Measurements from ENCODE around the gene ATAD3A. TPM values are rescaled to one million over a fixed set of nuclear protein-coding genes. Genes with fewer than 3 reads are reported as not detected.

Gene ATAD3A
- total RNA-seq, 1 experiment from 2014 or later, result 57.5 TPM

DNA sequence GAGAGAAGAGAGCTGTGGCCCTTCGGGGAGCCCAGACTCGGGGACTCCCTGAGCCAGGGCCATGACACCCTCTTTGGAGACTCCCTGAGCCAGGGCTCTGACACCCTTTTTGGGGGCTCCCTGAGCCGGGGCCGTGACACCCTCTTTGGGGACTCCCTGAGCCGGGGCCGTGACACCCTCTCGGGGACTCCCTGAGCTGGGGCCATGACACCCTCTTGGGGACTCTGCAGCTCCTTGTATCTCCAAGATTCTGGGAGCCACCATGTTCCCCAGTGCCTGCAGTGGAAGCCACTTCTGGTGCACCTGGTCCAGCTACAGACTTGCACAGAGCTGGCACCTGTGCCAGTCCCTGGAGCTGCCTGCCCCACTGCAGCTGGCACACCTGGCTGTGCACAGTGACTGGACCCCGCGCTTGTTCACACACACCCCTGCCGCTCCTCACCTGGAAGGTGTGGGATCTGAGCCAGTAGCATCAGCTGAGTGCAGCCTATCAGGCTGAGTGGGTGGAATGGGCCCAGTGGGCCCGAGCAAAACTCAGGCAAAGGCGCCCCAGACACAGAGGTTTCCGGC lies 66.5 kb downstream of the ATAD3A start:
- CTCF ChIA-PET, result no interaction called here
- Histone ChIP-seq H3K27me3 (ENCODE audit: control insufficient read depth, insufficient read depth, low read length) (no peaks in the 10 kb centered on the region), H3K9me3 (ENCODE audit: control insufficient read depth, insufficient read depth, low read depth, low read length) (no peaks in the 10 kb centered on the region), H3K4me3 (ENCODE audit: low read depth in 2 of 2, low read length in 2 of 2) (no peak overlapping the region), H3K36me3 (ENCODE audit: control insufficient read depth, insufficient read depth, low read length) (peaks cover 2% of the 10 kb centered on the region; the same call in 1 of the 2 replicates), H3K4me1 (ENCODE audit: control insufficient read depth, insufficient read depth, low read length) (no peaks in the 10 kb centered on the region), H3K27ac (ENCODE audit: low read length) (no peak overlapping the region)
- intact Hi-C loops (cut with micrococcal nuclease; ENCODE audit: unreplicated experiment), result no loop called here
- no peak for TF ChIP-seq POLR2AphosphoS5 (IDR thresholded peaks at IDR 0.05; ENCODE audit: low read depth, low read length)
- TF ChIP-seq SIN3A (IDR thresholded peaks at IDR 0.05; ENCODE audit: borderline replicate concordance, insufficient read depth, low read depth, low read length), result no peak
- TF ChIP-seq TCF7L2 (IDR thresholded peaks at IDR 0.05; ENCODE audit: low read depth, low read length), result no peak
- TF ChIP-seq, protein P1, sequence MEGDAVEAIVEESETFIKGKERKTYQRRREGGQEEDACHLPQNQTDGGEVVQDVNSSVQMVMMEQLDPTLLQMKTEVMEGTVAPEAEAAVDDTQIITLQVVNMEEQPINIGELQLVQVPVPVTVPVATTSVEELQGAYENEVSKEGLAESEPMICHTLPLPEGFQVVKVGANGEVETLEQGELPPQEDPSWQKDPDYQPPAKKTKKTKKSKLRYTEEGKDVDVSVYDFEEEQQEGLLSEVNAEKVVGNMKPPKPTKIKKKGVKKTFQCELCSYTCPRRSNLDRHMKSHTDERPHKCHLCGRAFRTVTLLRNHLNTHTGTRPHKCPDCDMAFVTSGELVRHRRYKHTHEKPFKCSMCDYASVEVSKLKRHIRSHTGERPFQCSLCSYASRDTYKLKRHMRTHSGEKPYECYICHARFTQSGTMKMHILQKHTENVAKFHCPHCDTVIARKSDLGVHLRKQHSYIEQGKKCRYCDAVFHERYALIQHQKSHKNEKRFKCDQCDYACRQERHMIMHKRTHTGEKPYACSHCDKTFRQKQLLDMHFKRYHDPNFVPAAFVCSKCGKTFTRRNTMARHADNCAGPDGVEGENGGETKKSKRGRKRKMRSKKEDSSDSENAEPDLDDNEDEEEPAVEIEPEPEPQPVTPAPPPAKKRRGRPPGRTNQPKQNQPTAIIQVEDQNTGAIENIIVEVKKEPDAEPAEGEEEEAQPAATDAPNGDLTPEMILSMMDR (IDR thresholded peaks at IDR 0.05), result no peak
- TF ChIP-seq, protein P2, sequence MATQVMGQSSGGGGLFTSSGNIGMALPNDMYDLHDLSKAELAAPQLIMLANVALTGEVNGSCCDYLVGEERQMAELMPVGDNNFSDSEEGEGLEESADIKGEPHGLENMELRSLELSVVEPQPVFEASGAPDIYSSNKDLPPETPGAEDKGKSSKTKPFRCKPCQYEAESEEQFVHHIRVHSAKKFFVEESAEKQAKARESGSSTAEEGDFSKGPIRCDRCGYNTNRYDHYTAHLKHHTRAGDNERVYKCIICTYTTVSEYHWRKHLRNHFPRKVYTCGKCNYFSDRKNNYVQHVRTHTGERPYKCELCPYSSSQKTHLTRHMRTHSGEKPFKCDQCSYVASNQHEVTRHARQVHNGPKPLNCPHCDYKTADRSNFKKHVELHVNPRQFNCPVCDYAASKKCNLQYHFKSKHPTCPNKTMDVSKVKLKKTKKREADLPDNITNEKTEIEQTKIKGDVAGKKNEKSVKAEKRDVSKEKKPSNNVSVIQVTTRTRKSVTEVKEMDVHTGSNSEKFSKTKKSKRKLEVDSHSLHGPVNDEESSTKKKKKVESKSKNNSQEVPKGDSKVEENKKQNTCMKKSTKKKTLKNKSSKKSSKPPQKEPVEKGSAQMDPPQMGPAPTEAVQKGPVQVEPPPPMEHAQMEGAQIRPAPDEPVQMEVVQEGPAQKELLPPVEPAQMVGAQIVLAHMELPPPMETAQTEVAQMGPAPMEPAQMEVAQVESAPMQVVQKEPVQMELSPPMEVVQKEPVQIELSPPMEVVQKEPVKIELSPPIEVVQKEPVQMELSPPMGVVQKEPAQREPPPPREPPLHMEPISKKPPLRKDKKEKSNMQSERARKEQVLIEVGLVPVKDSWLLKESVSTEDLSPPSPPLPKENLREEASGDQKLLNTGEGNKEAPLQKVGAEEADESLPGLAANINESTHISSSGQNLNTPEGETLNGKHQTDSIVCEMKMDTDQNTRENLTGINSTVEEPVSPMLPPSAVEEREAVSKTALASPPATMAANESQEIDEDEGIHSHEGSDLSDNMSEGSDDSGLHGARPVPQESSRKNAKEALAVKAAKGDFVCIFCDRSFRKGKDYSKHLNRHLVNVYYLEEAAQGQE (IDR thresholded peaks at IDR 0.05; ENCODE audit: insufficient read depth in 1 of 2, low read depth in 2 of 2, low read length in 1 of 2), result no peak
- no peak for DNase-seq (ENCODE audit: low read depth, low spot score)
- in situ Hi-C loops (cut with HindIII; ENCODE audit: low pct_unique_long_range_greater_than_20kb, low sequenced_read_pairs), result no loop called here
- POLR2A ChIA-PET, result no interaction called here
- no TSS peak for BruUV-seq (replicated peaks)
- ATAC-seq, result no peak

DNA sequence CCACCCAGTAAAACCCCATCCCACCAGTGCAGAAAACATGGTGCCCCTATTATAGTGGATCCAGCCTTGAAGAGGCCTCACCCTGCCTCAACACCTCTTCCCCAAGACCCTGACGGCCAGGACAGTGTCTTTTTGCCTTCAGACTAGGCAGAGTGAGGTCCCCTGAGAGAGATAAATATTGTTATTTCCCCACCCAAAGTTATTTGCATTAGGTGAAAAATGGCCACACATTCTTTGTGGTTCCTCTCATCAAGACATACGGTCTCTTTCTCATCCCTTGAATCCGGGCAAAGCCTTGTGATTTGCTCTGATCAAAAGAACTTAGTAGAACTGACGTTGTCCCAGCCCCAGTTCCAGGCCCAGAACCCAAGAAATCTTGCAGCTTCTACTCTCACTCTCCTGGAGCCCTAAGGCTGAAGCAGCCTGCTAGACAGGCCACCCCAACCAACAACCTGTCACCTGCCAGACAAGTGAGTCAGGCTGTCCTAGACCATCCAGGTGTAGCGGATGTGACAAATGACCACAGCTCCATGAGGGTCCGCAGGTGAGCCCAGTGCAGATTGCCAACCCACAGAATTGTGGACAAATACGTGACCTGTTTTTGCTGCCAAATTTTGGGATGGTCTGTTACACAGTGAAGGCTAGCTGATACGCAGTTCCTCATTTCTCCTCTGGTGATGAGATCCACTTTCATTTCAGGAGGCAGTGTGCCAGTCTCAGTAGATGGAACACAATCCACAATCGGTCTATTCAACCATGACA lies 70.8 kb downstream of the ATAD3A start:
- intact Hi-C loops (cut with micrococcal nuclease; ENCODE audit: unreplicated experiment), result no loop called here

More for the DNA sequence above, 70.8 kb downstream of the ATAD3A start:
- Histone ChIP-seq H3K36me3 (ENCODE audit: control insufficient read depth, insufficient read depth, low read length) (no peaks in the 10 kb centered on the region), H3K4me3 (ENCODE audit: low read depth in 2 of 2, low read length in 2 of 2) (no peak overlapping the region), H3K27me3 (ENCODE audit: control insufficient read depth, insufficient read depth, low read length) (no peaks in the 10 kb centered on the region), H3K4me1 (ENCODE audit: control insufficient read depth, insufficient read depth, low read length) (no peaks in the 10 kb centered on the region), H3K27ac (ENCODE audit: low read length) (no peak overlapping the region), H3K9me3 (ENCODE audit: control insufficient read depth, insufficient read depth, low read depth, low read length) (no peaks in the 10 kb centered on the region)
- ChIA-PET POLR2A (no interaction called here), CTCF (no interaction called here)
- ATAC-seq, result no peak
- TF ChIP-seq, protein P2 (IDR thresholded peaks at IDR 0.05; ENCODE audit: insufficient read depth in 1 of 2, low read depth in 2 of 2, low read length in 1 of 2), result no peak
- TF ChIP-seq, protein P1 (IDR thresholded peaks at IDR 0.05), result no peak
- TF ChIP-seq POLR2AphosphoS5 (IDR thresholded peaks at IDR 0.05; ENCODE audit: low read depth, low read length) (no peak), TCF7L2 (IDR thresholded peaks at IDR 0.05; ENCODE audit: low read depth, low read length) (no peak), SIN3A (IDR thresholded peaks at IDR 0.05; ENCODE audit: borderline replicate concordance, insufficient read depth, low read depth, low read length) (no peak)
- in situ Hi-C loops (cut with HindIII; ENCODE audit: low pct_unique_long_range_greater_than_20kb, low sequenced_read_pairs), result no loop called here
- BruUV-seq (replicated peaks), result no TSS peak
- DNase-seq (ENCODE audit: low read depth, low spot score), result no peak
